GM18502 (cell line): Measurements from ENCODE around the gene TBX21.

ENCODE experiments used
- ATAC-seq: cut with Tn5 transposase; IDR thresholded peaks from one replicate; pipeline ENCODE4 v1.9.1; 2021; ENCODE audit warnings: mild to moderate bottlenecking; ENCODE audit not compliant: unreplicated experiment, poor library complexity

The TBX21 gene

GRCh38 chr17:47696717-47697642 lies 36.1 kb upstream of the TBX21 start:
- no peak for ATAC-seq

GRCh38 chr17:47697906-47698711 lies 34.9 kb upstream of the TBX21 start:
- no peak for ATAC-seq

DNA sequence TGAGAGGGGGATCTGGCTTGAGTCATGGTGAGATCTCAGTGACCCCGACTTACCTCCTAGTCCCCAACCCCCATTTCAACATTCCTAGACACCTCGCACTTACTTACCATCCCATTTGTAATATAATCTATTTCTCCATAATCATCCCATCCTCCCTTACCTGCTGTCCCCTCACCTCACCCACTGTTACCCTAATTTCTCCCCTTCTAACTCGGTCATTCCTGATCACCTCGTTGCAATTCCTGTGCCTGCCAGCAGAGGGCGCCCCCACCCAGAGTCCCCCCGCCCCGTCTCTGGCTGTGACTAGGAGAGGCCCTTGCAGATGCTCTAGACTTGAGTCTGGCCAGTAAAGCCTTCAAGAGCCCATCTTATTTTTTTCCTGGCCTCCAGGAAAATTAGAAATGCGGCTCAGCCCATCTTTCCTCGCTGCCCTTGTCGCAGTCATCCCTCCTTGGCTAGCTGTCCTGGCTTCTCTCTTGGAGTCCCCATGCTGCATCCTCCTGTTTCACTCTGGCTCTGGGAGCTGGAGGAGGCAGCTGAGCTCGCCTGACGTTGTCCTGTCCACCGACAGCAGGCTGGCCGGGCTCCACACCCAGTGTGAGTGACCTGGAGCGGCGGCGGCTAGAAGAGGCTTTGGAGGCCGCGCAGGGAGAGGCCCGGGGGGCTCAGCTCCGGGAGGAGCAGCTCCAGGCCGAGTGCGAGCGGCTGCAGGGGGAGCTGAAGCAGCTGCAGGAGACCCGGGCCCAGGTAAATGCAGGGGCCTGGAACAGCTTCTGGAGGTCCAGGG lies 34.1 kb upstream of the TBX21 start:
- ATAC-seq, result no peak

- no peak for ATAC-seq
These were observed 33.5 kb upstream of the TBX21 start for GRCh38 chr17:47699536-47699840.

- ATAC-seq, result no peak
These were observed 32.3 kb upstream of the TBX21 start for GRCh38 chr17:47700471-47701449.

GRCh38 chr17:47701608-47702007 lies 31.4 kb upstream of the TBX21 start:
- ATAC-seq, result no peak

DNA sequence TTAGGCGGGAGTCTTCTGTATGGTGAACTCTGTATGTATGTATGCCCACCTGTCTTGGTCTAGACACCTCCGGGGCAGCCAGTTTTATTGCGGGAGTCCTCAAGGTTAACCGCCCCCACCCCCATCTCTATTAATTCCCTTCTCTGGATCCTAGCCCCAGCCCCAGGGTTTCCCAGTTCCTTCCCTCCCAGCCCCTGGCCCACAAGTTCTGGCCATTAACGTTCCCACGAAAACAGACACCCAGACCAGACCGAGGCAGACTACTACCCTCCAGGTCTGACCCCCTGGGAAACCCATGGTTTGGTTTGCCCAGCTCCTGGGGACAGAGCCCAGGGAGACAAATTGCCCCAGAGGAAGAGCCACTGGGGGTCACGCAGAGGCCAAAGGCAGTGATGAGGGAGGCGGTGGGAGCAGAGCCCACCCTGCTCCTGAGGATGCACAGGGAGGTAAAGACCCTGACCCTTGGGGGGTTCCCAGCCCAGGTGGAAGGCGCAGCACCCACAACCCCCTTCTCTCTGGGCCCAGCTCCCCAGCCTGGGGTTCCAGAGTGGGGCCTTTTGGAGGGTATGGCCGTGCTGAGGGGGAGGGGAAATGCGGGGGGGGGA lies 30.5 kb upstream of the TBX21 start:
- ATAC-seq, result no peak

DNA sequence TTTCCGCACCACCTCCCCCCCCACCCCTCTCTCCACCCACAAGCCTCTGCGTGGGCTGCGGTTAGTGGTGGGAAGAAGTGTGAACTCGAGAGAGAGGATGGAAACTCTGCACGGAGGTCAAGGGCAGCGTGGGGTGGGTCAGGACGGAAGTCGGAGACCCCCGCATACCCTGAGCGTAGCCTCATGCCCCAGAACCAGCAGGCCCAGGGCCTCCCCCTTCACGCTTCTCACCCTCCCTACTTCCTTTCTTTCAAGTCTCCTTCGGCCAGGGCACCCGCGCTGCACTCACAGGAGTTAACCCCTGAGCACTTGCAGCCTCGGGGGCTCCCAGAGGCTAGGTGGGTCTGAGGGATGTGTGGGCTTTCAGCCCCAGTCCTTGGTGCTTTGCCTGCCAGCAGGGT lies 29.8 kb upstream of the TBX21 start:
- no peak for ATAC-seq

- no peak for ATAC-seq
These were observed 29.4 kb upstream of the TBX21 start for GRCh38 chr17:47703671-47704070.

DNA sequence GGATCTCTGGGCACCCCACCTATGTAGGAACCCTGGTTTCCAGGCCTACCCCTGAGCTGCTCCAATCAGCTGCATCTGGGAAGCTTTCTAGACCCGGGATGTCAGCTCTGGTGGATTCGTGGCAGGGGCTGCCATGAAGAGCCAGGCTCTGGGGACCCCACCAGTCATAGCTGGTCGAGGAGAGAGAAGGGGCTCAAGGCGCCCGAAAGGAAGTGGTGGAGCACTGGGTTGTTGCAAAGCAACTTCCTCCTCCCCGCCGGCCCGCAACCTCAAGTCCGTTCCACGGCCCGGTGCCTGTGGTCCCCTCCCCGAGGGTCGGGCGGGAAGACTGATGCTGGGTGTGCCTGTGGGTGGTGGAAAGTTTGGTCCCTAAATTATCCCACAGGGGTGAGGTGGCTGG lies 28.9 kb upstream of the TBX21 start:
- ATAC-seq, result no peak

DNA sequence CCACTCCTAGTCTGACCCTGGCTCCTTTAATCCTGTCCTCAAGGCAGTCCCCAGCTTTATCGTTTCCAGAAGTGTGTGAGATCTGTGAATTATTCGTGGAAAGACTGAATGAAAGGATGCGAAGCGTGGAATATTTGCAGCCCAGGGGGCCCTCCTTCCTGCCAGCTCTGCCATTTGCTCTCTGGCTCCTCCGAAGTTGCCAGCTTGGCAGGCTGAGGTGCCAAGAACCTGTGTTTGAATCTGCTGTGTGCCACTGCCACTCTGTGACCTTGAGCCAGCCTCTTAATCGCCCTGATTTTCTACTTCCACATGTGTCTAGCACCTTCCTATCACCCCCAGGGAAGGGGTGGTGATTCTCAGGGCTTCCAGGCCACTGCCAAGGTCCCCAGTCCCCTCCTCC lies 28.3 kb upstream of the TBX21 start:
- no peak for ATAC-seq

DNA sequence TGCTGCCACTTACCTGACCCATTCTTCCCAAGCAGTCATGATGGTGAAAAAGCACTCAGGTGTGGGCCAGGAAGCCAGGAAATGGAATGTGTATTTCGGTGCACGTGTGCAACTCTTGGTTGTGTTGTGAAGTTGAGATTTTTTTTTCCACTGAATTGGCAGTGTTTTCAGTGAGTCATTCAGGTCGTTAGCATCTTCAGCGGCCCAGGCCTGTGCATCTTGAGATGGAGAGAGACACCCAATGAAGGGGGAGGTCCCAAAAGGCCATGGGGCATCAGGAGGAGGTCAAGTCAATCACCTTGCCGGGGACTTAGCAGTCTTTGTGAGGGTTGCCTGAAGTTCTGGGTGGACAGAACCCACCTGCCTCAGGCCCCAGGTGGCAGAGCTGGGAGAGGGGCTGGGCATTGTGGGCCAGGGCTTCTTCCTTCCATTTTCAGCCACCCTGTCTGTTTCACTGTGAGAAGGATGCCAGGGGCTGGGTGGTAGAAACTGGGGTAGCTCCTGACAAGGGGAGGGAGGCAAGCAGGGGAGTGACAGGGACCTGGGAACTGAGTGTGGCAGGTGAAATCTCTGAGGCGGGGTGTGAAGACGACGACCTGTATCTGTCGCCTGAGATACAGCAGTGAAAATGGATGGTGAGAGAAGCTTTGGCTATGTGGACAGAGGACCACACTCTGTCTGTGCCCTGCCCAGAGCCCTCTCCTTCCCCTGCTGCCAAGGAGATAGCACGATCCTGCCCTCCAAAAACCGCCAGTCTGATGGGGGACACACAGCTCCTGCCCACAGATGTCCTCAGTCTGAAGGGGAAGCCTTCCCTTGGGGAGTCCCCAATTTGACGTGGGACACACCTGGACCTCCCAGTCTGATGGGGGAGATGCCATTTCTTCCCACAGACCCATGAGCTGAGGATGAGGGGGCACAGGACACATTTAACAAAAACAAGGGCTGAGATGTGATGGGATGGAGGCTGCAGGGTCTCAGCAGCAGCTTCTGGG lies 27.2 kb upstream of the TBX21 start:
- no peak for ATAC-seq

GRCh38 chr17:47707056-47707804 lies 25.8 kb upstream of the TBX21 start:
- no peak for ATAC-seq

GRCh38 chr17:47707884-47708283 lies 25.2 kb upstream of the TBX21 start:
- no peak for ATAC-seq

DNA sequence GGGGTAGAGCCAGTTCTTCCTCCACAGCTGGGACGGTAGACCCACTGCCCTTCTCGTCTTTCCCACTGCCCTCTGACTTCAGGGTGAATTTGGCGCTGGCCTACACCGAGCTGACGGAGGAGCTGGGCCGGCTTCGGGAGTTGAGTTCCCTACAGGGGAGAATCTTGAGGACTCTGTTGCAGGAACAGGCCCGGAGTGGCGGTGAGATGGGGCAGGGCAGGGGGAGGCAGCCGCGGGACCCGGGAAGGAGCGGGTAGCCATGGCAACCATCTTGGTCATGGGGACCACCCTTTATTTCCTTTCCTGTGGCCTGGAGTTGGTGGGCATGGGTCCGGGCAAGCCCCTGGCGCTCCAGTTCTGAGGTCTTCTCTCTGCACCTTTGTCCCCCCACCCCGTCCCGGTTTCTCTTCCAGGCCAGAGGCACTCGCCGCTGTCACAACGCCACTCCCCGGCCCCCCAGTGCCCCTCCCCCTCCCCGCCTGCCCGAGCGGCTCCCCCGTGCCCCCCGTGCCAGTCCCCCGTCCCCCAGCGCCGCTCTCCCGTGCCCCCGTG lies 24.6 kb upstream of the TBX21 start:
- ATAC-seq, result no peak

- ATAC-seq, result no peak
These were observed 24.0 kb upstream of the TBX21 start for GRCh38 chr17:47708864-47709541.

- ATAC-seq, result no peak
These were observed 23.4 kb upstream of the TBX21 start for GRCh38 chr17:47709594-47709993.
